ENCODE results near the gene GMEB2. TPM values are rescaled to one million over a fixed set of nuclear protein-coding genes. Genes with fewer than 3 reads are reported as not detected.

Gene GMEB2
- total RNA-seq, 2 donors from 2014 or later, result 18.4 to 27.9 TPM

- no peaks in the 10 kb centered on the region for H3K36me3 ChIP-seq
- H3K4me1 ChIP-seq (replicated peaks), result no peaks in the 10 kb centered on the region
- H3K27ac ChIP-seq, result no peak overlapping the region
- H3K9me3 ChIP-seq, result no peaks in the 10 kb centered on the region
- no peaks in the 10 kb centered on the region for H3K27me3 ChIP-seq (replicated peaks; ENCODE audit: insufficient read depth)
- WGBS, result 45% methylated on average over 15 of the region's 15 CpGs
- intact Hi-C loops (cut with DNase I), result no loop called here
- no peak for DNase-seq (ENCODE audit: low spot score)
- TF ChIP-seq CTCF (IDR thresholded peaks at IDR 0.05) (no peak), POLR2A (IDR thresholded peaks at IDR 0.05) (no peak), POLR2AphosphoS5 (IDR thresholded peaks at IDR 0.05) (no peak)
- no peak overlapping the region for H3K4me3 ChIP-seq
Measured at GRCh38 chr20:63552481-63553249, 74.2 kb downstream of the GMEB2 start.

GRCh38 chr20:63551068-63551467 lies 75.8 kb downstream of the GMEB2 start:
- Histone ChIP-seq H3K9me3 (no peaks in the 10 kb centered on the region), H3K27me3 (replicated peaks; ENCODE audit: insufficient read depth) (no peaks in the 10 kb centered on the region), H3K4me1 (replicated peaks) (no peaks in the 10 kb centered on the region), H3K36me3 (no peaks in the 10 kb centered on the region), H3K27ac (no peak overlapping the region), H3K4me3 (no peak overlapping the region)
- WGBS, result 61% methylated on average over 9 of the region's 9 CpGs
- intact Hi-C loops (cut with DNase I), result no loop called here
- TF ChIP-seq POLR2AphosphoS5 (IDR thresholded peaks at IDR 0.05), result no peak
- TF ChIP-seq CTCF (IDR thresholded peaks at IDR 0.05), result no peak
- no peak for TF ChIP-seq POLR2A (IDR thresholded peaks at IDR 0.05)
- DNase-seq (ENCODE audit: low spot score), result no peak

- Histone ChIP-seq H3K9me3 (no peaks in the 10 kb centered on the region), H3K4me3 (no peak overlapping the region), H3K27ac (no peak overlapping the region), H3K36me3 (no peaks in the 10 kb centered on the region), H3K27me3 (replicated peaks; ENCODE audit: insufficient read depth) (no peaks in the 10 kb centered on the region), H3K4me1 (replicated peaks) (no peaks in the 10 kb centered on the region)
- DNase-seq (ENCODE audit: low spot score), result no peak
- TF ChIP-seq POLR2A (IDR thresholded peaks at IDR 0.05), result no peak
- TF ChIP-seq CTCF (IDR thresholded peaks at IDR 0.05), result no peak
- no peak for TF ChIP-seq POLR2AphosphoS5 (IDR thresholded peaks at IDR 0.05)
- intact Hi-C loops (cut with DNase I), result no loop called here
- 80% methylated on average over 18 of the region's 18 CpGs for WGBS
Measured at GRCh38 chr20:63549679-63550282, 77.1 kb downstream of the GMEB2 start.

GRCh38 chr20:63549019-63549418 lies 77.9 kb downstream of the GMEB2 start:
- TF ChIP-seq POLR2A (IDR thresholded peaks at IDR 0.05) (no peak), CTCF (IDR thresholded peaks at IDR 0.05) (no peak), POLR2AphosphoS5 (IDR thresholded peaks at IDR 0.05) (no peak)
- intact Hi-C loops (cut with DNase I), result no loop called here
- H3K4me3 ChIP-seq, result no peak overlapping the region
- H3K9me3 ChIP-seq, result no peaks in the 10 kb centered on the region
- H3K4me1 ChIP-seq (replicated peaks), result no peaks in the 10 kb centered on the region
- 16% methylated on average over 25 of the region's 25 CpGs for WGBS
- H3K36me3 ChIP-seq, result no peaks in the 10 kb centered on the region
- H3K27me3 ChIP-seq (replicated peaks; ENCODE audit: insufficient read depth), result no peaks in the 10 kb centered on the region
- no peak overlapping the region for H3K27ac ChIP-seq
- no peak for DNase-seq (ENCODE audit: low spot score)

GRCh38 chr20:63548542-63548941 lies 78.4 kb downstream of the GMEB2 start:
- WGBS, result 43% methylated on average over 10 of the region's 11 CpGs
- Histone ChIP-seq H3K9me3 (no peaks in the 10 kb centered on the region), H3K27me3 (replicated peaks; ENCODE audit: insufficient read depth) (no peaks in the 10 kb centered on the region), H3K4me3 (no peak overlapping the region), H3K27ac (no peak overlapping the region), H3K36me3 (no peaks in the 10 kb centered on the region), H3K4me1 (replicated peaks) (no peaks in the 10 kb centered on the region)
- no peak for DNase-seq (ENCODE audit: low spot score)
- intact Hi-C loops (cut with DNase I), result no loop called here
- TF ChIP-seq CTCF (IDR thresholded peaks at IDR 0.05) (no peak), POLR2AphosphoS5 (IDR thresholded peaks at IDR 0.05) (no peak), POLR2A (IDR thresholded peaks at IDR 0.05) (no peak)
